ENCODE data around the gene DHTKD1.

DNA sequence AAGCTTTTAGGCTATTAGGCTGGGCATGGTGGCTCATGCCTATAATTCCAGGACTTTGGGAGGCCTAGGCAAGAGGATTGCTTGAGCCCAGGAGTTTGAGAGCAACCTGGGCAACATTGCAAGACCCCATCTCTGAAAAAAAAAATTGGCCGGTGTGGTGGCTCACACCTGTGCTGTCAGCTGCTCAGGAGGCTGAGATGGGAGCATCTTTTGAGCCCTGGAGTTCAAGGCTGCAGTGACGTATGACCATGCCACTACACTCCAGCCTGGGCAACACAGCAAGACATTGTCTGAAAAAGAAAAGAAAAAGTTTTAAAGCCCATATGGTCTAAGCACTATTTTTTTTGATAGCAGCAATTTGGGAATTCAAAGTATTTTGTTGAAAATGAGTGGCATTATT lies 44.9 kb downstream of the DHTKD1 start:
- TF ChIP-seq, protein P1, sequence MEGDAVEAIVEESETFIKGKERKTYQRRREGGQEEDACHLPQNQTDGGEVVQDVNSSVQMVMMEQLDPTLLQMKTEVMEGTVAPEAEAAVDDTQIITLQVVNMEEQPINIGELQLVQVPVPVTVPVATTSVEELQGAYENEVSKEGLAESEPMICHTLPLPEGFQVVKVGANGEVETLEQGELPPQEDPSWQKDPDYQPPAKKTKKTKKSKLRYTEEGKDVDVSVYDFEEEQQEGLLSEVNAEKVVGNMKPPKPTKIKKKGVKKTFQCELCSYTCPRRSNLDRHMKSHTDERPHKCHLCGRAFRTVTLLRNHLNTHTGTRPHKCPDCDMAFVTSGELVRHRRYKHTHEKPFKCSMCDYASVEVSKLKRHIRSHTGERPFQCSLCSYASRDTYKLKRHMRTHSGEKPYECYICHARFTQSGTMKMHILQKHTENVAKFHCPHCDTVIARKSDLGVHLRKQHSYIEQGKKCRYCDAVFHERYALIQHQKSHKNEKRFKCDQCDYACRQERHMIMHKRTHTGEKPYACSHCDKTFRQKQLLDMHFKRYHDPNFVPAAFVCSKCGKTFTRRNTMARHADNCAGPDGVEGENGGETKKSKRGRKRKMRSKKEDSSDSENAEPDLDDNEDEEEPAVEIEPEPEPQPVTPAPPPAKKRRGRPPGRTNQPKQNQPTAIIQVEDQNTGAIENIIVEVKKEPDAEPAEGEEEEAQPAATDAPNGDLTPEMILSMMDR (IDR thresholded peaks at IDR 0.05; ENCODE audit: low read length): no peak
- no peak for TF ChIP-seq EZH2 (IDR thresholded peaks at IDR 0.05; ENCODE audit: borderline replicate concordance, low read length)

All from OCI-LY1 (cell line).